ENCODE measurements around the gene PHOSPHO2.

GRCh38 chr2:169734169-169734847 is 40.0 kb downstream of the PHOSPHO2 start:
- no peak for TF ChIP-seq PBX2 (CRISPR knock-in tag; IDR thresholded peaks at IDR 0.05; ENCODE audit: low read depth)
- no peak for TF ChIP-seq PBX2 (tag; conservative IDR thresholded peaks at IDR 0.05; ENCODE audit: low read depth)
- TF ChIP-seq ATF4 (CRISPR knock-in tag; IDR thresholded peaks at IDR 0.05), result no peak
- TF ChIP-seq MAZ (CRISPR knock-in tag; conservative IDR thresholded peaks at IDR 0.05 in 1 of 2, IDR thresholded peaks at IDR 0.05 in 1 of 2), result no peak
- no peak for TF ChIP-seq TCF7L2 (IDR thresholded peaks at IDR 0.05; ENCODE audit: low read depth, low read length)
